NCI-H345 treated with DMSO at 0.1 percent for 48 hours (cell line): ENCODE data around the gene FADS1.
A peak's percentile ranks its signal among the peaks of the same experiment; 100 is the strongest.

Experiments used
- DNase-seq: peaks from one replicate; lab custom pipeline; 2025; ENCODE audit not compliant: unreplicated experiment; lab: John Stamatoyannopoulos, UW

Gene FADS1

GRCh38 chr11:61846362-61847020, 29.7 kb upstream of the FADS1 start:
- no peak for DNase-seq

GRCh38 chr11:61844909-61845565, 28.2 kb upstream of the FADS1 start:
- DNase-seq, result no peak

- no peak for DNase-seq
Observed at GRCh38 chr11:61842528-61842820, 25.7 kb upstream of the FADS1 start.

GRCh38 chr11:61841636-61842527, 25.1 kb upstream of the FADS1 start:
- DNase-seq, result no peak

GRCh38 chr11:61840371-61840770, 23.6 kb upstream of the FADS1 start:
- no peak for DNase-seq

GRCh38 chr11:61839742-61840141, 22.9 kb upstream of the FADS1 start:
- no peak for DNase-seq

GRCh38 chr11:61838921-61839320, 22.1 kb upstream of the FADS1 start:
- no peak for DNase-seq

GRCh38 chr11:61838501-61838900, 21.7 kb upstream of the FADS1 start:
- no peak for DNase-seq

GRCh38 chr11:61837411-61838005, 20.7 kb upstream of the FADS1 start:
- DNase-seq, result no peak

- DNase-seq, result no peak
Observed at GRCh38 chr11:61836193-61836592, 19.4 kb upstream of the FADS1 start.

- DNase-seq, result peak; percentile 31
Observed at GRCh38 chr11:61834278-61835048, 17.7 kb upstream of the FADS1 start.

GRCh38 chr11:61833926-61834277, 17.1 kb upstream of the FADS1 start:
- DNase-seq, result no peak

- peak; percentile 21 for DNase-seq
Observed at GRCh38 chr11:61833471-61833870, 16.7 kb upstream of the FADS1 start.

GRCh38 chr11:61832754-61833153, 16.0 kb upstream of the FADS1 start:
- DNase-seq, result peak; percentile 8

GRCh38 chr11:61832207-61832606, 15.4 kb upstream of the FADS1 start:
- no peak for DNase-seq

- no peak for DNase-seq
Observed at GRCh38 chr11:61830237-61831105, 13.7 kb upstream of the FADS1 start.

- no peak for DNase-seq
Observed at GRCh38 chr11:61829806-61830205, 13.0 kb upstream of the FADS1 start.

GRCh38 chr11:61828629-61829407, 12.0 kb upstream of the FADS1 start:
- peak; percentile 17 for DNase-seq

GRCh38 chr11:61828379-61828628, 11.5 kb upstream of the FADS1 start:
- no peak for DNase-seq
